Measurements from ENCODE around the gene NIP7.

The NIP7 gene

DNA sequence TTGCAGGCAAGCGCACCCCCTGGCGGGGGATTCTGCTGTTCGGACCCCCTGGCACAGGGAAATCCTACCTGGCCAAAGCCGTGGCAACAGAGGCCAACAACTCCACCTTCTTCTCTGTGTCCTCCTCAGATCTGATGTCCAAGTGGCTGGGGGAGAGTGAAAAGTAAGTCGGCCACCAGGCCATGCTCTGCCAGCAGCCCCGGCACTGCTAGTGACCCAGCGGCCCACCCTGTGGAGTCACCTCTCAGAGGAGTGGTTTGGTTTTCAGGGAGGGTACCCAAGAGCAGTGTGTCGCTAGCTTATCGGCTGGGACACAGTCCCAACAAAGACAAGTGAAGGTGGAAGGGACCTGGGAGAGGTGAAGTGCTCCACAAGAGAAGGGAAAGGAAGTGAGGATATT is 20.2 kb upstream of the NIP7 start:
- DNase-seq: no peak

DNA sequence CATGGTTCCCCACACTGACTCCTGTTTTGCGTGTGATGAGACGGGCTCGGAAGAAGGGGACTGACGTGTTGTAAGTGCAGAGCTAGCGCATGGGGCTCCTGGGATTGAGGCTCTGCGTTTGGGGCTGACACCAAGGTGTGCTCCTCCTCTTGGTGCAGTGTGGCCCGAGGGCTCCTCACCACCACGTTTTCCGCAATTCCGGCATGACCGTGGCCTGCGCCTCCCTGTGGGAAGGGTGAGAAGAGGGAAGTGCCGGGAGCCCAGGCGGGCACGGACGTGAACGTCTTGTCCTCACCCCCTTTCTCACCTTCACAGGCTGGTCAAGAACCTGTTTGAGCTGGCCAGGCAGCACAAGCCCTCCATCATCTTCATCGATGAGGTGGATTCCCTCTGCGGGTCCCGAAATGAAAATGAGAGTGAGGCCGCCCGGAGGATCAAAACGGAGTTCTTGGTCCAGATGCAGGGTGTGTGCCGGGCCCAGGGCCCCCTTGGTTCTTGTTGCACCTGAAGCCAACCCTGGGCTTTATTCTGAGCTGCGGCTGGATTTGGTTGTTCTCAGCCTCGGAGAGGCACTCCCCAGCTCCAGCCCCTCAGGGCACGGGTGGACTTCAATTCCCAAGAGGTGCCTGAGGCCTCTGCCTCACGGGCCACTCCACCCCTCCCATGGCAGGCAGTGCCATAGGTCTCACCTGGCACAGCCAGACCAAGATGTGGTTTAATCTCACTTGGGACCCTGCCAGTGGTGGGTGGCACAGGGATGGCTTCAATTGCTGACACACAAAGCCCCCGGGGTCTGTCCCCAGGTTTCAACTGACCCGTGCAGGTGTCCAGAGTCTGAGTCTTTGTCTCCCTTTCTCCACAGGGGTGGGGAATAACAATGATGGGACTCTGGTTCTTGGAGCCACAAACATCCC is 19.5 kb upstream of the NIP7 start:
- DNase-seq: no peak

DNA sequence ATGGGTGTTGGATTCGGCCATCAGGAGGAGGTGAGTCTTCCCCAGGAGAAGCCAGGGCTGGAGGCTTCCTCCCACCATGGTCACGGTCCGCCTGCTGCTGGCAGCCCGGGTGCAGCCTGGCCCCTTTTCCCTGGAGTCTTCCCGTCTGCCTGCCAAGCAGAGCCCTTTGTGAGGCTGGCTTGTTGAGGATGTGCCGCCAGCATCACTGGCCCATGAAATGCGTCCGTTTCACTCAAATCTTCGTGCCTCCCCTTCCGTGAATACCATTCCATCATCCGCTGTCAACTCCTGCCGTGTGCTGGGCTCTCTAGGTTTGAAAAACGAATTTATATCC is 18.9 kb upstream of the NIP7 start:
- no peak for DNase-seq

DNA sequence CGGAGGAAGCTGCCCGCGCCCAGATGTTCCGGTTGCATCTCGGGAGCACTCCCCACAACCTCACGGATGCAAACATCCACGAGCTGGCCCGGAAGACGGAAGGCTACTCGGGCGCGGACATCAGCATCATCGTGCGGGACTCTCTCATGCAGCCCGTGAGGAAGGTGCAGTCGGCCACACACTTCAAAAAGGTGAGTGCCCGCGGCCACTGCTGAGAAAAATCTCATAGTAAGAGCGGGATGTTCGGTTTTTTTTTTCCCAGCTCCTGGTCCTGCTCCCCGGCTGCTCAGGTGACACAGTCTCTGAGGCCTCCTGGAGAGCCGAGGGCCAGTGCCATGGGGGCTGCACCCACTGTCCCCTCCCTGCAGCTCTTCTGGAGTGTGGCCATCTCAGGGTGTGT is 18.5 kb upstream of the NIP7 start:
- no peak for DNase-seq

DNA sequence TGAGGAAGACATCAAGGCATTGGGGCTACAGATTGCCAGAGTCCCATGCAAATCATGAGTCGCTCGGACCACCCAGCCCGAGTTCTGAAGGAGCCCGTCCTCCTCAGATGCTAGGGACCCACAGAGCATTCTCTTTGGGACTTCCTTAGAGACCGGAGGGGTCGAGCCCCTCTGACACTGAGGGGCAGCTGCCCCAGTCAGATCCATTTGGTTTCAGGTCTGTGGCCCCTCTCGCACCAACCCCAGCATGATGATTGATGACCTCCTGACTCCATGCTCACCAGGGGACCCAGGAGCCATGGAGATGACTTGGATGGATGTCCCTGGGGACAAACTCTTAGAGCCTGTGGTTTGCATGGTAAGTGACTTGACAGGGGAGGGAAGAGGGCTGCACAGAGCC is 17.2 kb upstream of the NIP7 start:
- no peak for DNase-seq

DNA sequence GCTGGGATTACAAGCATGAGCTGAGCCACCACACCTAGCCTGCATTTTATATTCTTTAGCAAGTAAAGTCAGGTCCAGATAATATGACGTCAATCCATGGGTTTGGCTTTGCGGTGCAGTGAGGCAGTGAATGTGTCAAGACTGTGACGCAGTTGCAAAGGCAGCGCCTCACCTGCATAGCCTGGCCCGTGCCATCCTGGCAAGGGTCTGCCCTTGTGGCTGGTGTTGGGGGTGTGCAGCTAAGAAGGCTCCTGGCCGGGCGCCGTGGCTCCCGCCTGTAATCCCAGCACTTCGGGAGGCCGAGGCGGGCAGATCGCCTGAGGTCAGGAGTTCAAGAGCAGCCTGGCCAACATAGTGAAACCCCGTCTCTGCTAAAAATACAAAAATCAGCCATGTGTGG is 16.2 kb upstream of the NIP7 start:
- DNase-seq: no peak

DNA sequence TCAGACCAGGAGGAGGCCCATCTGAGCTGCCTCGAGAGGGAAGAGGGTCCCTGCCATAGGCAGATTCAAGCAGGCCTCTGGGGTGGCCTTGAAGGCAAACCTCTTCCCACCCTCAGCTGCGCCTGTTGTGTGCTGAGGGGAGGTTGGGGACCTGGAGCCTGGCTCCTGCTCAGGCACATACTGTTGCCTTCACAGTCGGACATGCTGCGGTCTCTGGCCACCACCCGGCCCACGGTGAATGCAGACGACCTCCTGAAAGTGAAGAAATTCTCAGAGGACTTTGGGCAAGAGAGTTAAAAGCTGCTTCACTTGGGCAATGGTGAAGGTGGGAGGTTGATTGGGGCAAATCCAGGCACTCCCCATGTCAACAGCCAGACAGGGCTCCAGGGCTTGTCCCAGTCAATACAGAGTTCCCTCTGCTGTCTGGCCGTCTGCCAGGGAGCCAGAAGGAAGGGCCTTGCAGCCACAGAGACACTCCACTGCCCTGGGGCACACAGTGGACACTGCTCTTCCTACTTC is 15.5 kb upstream of the NIP7 start:
- no peak for DNase-seq

DNA sequence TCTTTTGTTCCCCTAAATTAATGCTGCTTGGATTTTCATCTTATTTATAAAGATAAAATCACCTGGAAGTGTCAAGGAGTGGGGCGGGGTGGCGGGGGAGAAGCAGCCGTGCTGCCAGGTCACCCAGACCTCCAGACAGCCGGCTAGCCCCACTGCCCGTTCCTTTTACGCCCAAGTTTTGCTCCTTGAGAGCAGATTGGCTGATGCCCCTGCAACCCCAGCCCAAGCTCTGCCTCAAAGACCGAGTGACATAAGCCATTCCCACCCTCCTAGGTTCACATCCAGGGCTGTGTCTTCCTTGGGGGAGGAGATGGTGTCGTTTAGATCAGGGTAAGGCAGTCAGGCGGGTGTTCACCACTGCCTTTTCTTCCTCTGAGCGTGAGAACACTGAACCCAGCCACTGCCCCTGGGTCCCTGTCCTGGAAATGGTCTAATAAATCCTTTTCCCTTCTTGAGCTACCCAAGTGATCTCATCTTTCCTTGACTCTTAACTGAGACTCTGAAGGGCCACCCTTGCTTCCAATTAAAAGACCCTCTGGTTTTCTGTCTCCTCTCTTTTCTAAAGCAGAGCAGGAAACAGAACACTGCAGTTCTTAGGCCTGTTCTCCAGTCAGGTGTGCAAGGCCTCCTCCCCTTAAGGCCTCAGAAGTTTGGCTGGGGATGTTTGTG is 14.9 kb upstream of the NIP7 start:
- DNase-seq: no peak

DNA sequence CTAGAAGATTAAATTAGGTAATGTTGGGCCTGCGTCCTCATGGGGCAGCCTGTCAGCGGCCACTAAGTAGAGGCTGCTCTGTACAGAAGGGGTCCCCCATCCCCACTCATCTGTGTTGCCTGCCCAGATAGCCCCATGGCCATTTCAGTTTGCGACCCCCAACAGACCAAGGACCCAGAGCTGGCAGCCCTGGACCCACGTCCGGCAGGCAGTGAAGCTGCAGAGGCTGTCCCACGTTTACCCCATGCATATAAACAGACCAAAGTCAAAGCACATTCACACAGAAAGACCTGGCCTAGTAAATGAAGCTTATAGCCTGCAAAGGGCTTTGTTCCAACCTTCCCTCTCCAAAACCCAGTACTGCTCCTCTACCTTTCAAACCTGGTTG is 13.8 kb upstream of the NIP7 start:
- DNase-seq: no peak

DNA sequence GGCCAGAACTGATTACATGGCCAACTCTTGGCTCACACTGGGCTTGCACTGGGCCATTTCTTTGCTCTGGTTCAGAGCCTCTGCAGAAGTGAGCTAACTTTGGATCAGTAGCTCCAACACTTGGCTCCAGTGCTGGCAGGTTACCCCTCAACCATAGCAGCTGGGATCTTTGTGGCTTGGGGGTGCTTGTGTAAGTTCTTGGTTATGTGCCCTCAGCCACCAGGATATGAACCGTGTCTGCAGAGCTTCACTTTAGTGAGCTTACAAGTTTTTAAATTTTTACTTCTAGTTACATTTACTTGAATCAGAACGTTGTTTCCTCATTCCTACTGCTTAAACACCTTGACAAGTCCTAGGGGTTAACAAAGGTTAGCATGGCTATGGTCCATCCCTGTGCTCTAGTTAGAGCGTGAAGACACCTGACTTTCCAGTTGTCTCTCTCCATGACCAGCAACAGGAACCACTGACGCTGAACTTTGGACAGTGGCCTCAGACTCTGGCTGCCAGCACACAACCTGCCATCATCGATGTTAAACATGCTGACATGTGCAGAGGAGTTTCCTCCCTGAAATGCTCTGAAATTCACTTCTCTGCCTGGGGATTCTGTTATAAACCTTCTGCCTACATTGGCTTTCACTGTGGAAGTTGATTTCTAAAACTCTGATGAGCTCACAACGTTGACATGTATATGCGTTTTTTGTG is 13.2 kb upstream of the NIP7 start:
- DNase-seq: no peak

DNA sequence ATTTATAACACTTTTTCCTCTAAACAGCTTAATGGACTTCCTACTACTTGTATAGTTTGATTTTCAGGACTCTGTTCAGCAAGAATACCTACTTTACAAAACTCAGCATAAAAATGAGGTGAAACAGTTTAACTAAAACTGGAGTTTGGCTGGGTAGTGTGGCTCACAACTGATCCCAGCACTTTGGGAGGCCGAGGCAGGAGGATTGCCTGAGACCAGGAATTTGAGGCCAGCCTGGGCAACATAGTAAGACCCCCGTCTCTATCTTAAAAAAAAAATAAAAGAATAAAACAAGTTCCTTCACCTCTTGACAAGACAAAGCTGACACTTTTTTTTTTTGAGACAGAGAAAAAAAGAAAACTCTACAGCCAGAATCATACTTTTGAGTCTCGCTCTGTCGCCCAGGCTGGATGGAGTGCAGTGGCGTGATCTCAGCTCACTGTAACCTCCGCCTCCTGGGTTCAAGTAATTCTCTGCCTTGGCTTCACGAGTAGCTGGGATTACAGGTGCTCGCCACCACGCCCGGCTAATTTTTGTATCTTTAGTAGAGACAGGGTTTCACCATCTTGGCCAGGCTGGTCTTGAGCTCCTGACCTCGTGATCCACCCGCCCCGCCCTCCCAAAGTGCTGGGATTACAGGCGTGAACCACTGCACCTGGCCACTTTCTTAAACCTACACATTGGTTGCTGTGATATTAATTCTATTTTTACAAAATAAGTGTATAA is 11.8 kb upstream of the NIP7 start:
- DNase-seq: no peak

DNA sequence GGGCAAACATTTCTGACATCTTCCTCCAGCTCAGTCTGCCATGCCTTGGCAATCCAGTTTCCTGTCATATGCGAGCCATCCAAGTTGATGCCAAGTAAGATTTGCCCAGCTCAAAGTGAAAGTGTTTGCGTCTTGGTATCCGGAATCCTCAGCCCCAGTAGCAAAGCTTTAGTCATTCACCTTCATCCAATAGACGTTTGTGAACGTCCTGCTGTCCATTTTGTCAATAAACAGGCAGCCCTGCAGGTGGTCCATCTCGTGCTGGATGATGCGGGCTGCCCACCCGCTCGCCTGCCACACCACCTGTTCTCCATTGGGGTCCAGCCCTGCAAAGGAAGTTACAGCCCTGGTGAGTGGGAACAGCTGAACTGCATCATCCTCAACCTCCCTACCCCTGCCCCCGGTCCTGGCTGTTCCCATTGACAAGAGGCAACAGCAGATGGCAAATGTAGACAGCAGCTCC is 10.7 kb upstream of the NIP7 start:
- no peak for DNase-seq

DNA sequence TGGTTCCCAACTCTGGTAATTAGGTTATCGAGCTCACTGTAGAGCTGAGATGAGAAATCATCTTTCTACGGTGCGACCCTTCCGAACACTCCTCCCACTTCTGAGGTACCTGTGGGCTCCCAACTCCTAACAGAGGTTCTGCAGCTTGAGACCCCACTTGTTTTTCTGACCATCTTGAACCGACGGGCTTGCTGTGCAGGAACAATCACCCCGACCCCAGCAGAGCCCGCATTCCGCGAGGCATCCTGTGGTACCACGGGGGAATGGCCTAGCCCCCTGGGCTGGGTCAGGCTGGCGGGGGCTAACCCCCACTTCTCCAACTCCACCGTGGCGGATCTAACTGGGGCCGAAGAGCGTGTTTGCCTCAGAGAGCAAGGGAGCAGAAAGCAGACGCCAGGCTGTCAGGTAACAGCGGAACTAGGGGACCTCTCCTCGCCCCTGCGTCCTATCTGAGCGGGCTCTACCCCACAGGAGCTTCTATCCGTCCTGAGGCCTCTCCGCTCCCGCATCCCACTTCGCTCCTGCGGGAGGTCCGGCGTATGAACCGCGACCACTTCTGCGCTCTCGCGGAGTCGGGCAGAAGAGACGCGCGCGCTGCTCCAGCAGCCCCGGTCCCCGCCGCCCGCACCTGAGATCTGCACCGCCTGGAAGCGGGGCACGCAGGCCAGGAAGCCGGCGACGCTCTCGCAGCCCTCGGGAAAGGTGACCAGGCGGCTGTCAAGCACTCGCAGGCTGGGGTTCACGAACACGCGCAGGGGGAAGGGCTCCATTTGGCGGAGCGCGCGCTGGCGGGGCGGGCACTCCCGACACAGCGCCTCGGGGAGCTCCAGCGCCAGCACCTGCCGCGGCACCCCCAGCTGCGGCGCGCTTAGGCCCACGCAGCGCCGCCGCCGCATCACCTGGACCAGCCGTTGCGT is 9.9 kb upstream of the NIP7 start:
- peak; percentile 54 for DNase-seq

DNA sequence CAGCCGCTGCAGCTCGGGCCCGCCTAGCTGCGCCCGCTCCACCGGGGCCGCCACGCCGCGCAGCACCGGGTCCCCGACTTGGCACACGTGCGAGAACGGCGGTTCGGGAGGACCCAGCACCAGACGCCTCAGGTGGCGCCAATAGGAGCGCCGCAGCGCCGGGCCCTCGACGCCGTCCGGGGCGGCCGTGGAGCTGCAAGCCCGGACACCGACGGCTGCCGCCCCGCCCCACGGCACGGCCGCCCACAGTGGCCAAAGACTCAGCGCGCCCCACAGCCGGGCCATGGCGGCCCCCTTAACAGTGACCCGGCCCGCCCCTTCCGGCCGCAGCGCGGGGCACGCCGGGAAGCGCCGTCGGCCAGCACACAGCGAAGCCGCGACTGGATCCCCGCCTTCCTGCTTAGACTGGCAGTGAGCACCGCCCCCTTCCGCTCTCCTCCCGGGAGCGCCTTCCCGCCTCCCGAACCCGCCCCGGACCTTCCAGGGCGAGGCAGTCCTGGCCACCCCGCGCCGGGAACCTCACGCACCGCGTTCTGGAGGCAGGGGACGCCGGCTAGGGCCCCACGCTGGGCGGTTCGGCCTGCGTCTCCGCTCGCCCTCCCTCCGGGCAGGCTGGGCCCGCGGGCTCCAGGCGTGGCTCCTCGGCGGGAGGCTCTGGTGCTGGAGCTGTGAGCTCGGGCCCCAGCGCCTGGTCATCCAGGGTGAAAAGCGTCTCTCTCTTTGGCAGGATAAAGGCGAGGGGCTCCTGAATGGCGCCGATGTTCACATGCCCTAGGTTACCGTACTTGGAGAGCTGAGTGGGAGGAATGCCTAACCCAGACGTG is 9.1 kb upstream of the NIP7 start, which contains the start of gene PDF:
Gene PDF (minus strand): TSS at position 303 of the 824 bp plus-strand sequence. CDS start 18 bp downstream, at position 285.
- peak; percentile 69 for DNase-seq

DNA sequence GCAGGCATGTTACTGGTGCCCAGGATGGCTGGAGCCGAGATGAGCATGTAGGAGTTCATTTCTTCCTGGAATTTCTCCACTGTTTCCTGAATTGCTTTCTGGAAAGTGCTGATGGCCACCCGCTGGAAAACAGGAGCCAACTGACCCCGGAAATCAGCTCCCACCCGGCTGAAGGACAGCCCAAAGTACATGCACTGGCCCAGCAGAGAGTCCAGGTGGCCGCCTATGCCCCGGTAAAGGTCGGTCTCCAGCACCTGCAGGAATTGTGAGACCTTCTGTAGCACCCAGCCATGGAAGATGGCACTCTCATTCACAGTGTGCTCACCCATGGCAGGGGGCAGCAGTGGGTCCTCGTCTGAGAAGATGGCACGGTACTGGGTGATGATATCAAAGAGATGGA is 4.9 kb upstream of the NIP7 start:
- no peak for DNase-seq

DNA sequence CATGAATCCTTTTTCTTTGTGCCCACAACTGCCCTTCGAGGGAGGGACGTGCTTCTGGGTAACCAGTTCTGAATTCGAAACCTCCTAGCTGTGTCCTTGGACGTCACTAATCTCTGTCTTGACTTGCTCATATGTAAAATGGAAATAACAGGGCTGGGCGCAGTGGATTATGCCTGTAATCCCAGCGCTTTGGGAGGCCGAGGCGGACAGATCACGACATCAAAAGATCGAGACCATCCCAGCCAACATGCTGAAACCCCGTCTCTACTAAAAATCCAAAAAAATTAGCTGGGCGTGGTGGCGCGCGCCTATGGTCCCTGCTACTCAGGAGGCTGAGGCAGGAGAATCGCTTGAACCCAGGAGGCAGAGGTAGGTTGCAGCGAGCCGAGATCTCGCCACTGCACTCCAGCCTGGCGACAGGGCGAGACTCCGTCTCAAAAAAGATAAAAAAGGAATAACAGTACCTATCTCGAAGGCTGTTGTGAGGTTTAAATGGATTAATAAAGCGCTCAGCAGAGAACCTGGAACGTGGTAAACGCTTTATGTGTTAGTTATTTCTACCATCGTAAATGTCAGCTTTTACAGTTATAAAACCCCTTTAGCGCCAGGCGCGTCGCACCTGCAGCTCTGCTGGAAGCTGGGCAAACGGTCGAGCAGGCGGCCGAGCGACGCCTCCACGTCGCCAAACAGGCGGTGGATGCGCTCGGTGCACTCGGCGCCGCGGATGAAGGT is 849 bp upstream of the NIP7 start:
- no peak for DNase-seq

DNA sequence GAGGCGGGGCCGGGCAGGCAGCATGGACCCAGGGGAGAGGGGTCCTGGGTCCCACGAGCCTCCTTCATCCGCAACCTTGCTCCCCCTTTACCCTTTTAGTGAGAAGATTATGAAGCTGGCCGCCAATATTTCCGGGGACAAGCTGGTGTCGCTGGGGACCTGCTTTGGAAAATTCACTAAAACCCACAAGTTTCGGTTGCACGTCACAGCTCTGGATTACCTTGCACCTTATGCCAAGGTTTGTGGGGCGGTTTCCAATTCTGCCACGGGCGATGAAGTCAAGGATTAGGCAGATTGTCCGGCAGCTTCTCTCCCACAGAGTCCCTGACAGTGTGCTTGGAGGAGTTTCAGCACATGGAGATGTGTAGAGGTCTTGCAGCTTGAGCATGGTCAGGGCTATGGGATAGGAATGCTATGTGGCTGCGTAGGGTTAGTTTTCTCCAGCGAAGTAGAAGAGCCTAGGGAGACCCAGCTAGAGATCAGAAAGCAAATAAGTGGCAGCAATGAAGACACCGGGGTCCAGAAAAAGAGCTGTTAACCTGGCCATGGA is 598 bp downstream of the NIP7 start:
- DNase-seq: peak; percentile 13

DNA sequence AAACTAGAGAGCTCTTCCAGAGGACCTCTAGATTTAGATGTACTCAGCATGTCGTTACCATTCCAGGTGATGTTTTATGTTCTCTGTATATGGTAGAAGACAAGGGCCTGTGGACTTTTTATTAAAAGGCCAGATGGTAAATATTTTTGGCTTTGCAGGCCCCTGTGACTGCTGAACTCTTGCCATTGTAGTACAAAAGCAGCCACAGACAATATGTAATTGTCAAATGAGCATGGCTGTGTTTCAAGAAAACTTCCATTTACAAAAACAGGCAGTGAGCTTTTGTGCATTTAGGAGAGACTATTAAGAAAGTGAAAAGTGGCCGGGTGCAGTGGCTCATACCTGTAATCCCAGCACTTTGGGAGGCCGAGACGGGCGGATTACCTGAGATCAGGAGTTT is 4.6 kb downstream of the NIP7 start:
- DNase-seq: no peak

DNA sequence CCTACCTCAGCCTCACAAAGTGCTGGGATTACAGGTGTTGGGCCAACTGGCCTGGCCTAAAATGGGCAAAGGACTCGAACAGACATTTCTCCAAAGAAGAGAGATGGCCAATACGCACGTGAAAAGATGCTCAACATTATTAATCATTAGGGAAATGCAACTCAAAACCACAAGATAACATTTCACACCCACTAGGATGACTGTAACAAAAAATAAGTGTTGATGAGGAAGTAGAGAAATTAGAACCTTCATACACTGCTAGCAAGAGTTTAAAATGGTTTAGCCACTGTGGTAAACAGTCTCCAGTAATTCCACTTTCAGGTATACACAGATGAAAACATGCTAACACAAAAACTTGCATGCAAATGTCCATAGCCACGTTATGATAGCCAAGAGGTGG is 6.4 kb downstream of the NIP7 start:
- no peak for DNase-seq

DNA sequence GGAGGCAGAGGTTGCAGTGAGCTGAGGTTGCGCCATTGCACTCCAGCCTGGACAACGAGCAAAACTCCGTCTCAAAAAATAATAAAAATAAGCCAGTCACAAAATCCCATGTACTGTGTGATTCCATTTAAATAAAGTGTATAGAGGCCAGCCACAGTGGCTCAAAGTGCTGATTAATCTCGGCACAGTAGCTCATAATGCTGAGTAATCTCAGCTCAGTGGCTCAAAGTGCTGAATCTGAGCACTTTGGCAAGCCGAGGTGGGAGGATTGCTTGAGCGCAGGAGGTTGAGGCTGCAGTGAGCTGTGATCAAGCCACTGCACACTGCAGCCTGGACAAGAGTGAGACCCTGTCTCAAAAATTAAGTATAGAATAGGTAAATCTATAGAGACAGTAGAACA is 7.1 kb downstream of the NIP7 start:
- DNase-seq: no peak
